ENCODE results near the gene ADCY3.
"Not testable (repeated sequence)": the region's sequence is repeated elsewhere in the genome, so short reads cannot be mapped to it uniquely, and the experiment has no call there.

GRCh38 chr2:24800487-24800886 is 119.5 kb downstream of the ADCY3 start:
- TF ChIP-seq, protein P1, sequence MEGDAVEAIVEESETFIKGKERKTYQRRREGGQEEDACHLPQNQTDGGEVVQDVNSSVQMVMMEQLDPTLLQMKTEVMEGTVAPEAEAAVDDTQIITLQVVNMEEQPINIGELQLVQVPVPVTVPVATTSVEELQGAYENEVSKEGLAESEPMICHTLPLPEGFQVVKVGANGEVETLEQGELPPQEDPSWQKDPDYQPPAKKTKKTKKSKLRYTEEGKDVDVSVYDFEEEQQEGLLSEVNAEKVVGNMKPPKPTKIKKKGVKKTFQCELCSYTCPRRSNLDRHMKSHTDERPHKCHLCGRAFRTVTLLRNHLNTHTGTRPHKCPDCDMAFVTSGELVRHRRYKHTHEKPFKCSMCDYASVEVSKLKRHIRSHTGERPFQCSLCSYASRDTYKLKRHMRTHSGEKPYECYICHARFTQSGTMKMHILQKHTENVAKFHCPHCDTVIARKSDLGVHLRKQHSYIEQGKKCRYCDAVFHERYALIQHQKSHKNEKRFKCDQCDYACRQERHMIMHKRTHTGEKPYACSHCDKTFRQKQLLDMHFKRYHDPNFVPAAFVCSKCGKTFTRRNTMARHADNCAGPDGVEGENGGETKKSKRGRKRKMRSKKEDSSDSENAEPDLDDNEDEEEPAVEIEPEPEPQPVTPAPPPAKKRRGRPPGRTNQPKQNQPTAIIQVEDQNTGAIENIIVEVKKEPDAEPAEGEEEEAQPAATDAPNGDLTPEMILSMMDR (IDR thresholded peaks at IDR 0.05): not testable (repeated sequence)
- TF ChIP-seq POLR2A (IDR thresholded peaks at IDR 0.05): not testable (repeated sequence)
